NCI-H1048 (cell line): ENCODE results near the gene SFMBT1.
A peak's percentile ranks its signal among the peaks of the same experiment; 100 is the strongest.

Experiments used
- DNase-seq: peaks from one replicate; lab custom pipeline; 2025; lab: John Stamatoyannopoulos, UW

The SFMBT1 gene

GRCh38 chr3:52923963-52924362 lies 121.9 kb downstream of the SFMBT1 start:
- no peak for DNase-seq

GRCh38 chr3:52920841-52921240 lies 125.0 kb downstream of the SFMBT1 start:
- DNase-seq, result no peak

GRCh38 chr3:52917044-52917443 lies 128.8 kb downstream of the SFMBT1 start:
- DNase-seq, result no peak

- no peak for DNase-seq
These were observed 130.6 kb downstream of the SFMBT1 start for GRCh38 chr3:52915294-52915693.

GRCh38 chr3:52912885-52913731 lies 132.8 kb downstream of the SFMBT1 start:
- DNase-seq, result no peak

GRCh38 chr3:52910823-52911222 lies 135.1 kb downstream of the SFMBT1 start:
- no peak for DNase-seq

- no peak for DNase-seq
These were observed 138.4 kb downstream of the SFMBT1 start for GRCh38 chr3:52907497-52907896.

- no peak for DNase-seq
These were observed 141.3 kb downstream of the SFMBT1 start for GRCh38 chr3:52904552-52904951.

- no peak for DNase-seq
These were observed 141.9 kb downstream of the SFMBT1 start for GRCh38 chr3:52904000-52904399.

- peak; percentile 67 for DNase-seq
These were observed 148.4 kb downstream of the SFMBT1 start, which contains the start of gene STIMATE for GRCh38 chr3:52897130-52898122. STIMATE (minus strand) TSS chr3:52897548; CDS start chr3:52897450, 98 bp downstream.

- DNase-seq, result no peak
These were observed 149.3 kb downstream of the SFMBT1 start for GRCh38 chr3:52896613-52897012.

GRCh38 chr3:52896151-52896550 lies 149.7 kb downstream of the SFMBT1 start:
- DNase-seq, result no peak

- DNase-seq, result no peak
These were observed 150.5 kb downstream of the SFMBT1 start for GRCh38 chr3:52895418-52895817.

- no peak for DNase-seq
These were observed 151.1 kb downstream of the SFMBT1 start for GRCh38 chr3:52894756-52895155.

- DNase-seq, result no peak
These were observed 152.2 kb downstream of the SFMBT1 start for GRCh38 chr3:52893723-52894122.

GRCh38 chr3:52892625-52893311 lies 153.1 kb downstream of the SFMBT1 start:
- DNase-seq, result no peak

- no peak for DNase-seq
These were observed 153.6 kb downstream of the SFMBT1 start for GRCh38 chr3:52892290-52892624.

GRCh38 chr3:52891615-52892081 lies 154.2 kb downstream of the SFMBT1 start:
- DNase-seq, result no peak

GRCh38 chr3:52891164-52891563 lies 154.7 kb downstream of the SFMBT1 start:
- DNase-seq, result no peak

- no peak for DNase-seq
These were observed 155.1 kb downstream of the SFMBT1 start for GRCh38 chr3:52890735-52891134.

GRCh38 chr3:52889901-52890300 lies 156.0 kb downstream of the SFMBT1 start:
- DNase-seq, result no peak

GRCh38 chr3:52887166-52887565 lies 158.7 kb downstream of the SFMBT1 start:
- DNase-seq, result no peak
